ENCODE data around the gene ZC3H12A.

Gene ZC3H12A

DNA sequence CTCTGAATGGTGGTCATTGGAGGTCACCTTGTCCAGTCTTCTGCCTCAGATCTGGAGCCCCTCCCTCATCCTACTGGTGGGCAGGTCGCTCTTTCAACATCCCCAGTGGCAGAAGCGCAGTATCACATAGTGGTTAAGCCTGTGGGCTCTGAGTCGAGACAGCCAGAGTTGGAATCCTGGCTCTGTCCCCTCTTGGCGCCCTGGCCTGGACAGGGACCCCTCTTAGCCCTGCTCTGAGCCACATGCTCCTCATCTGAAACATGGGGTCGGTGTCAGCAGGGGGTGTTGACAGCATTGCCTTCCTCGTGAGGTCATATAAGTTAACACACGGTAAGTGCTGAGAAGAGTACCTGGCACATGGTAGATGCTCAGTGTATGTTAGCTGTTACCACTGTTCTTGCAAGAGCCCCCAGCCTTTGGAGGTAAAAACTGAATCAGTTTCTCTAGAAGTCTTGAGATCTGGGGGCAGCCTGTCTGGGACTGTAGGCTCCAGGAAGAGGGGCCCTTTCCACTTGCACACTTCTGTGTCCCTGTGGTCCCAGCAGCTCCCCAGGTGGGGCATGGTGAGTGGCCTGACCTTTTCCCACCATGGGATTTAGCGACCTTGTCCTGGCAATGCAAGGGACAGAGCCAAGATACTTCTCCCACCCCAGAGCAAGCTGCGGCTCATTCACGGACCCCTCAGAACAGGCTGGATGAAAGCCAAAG lies 6.4 kb downstream of the ZC3H12A start:
- no peak for DNase-seq (ENCODE audit: low read depth)
- TF ChIP-seq, protein P1, sequence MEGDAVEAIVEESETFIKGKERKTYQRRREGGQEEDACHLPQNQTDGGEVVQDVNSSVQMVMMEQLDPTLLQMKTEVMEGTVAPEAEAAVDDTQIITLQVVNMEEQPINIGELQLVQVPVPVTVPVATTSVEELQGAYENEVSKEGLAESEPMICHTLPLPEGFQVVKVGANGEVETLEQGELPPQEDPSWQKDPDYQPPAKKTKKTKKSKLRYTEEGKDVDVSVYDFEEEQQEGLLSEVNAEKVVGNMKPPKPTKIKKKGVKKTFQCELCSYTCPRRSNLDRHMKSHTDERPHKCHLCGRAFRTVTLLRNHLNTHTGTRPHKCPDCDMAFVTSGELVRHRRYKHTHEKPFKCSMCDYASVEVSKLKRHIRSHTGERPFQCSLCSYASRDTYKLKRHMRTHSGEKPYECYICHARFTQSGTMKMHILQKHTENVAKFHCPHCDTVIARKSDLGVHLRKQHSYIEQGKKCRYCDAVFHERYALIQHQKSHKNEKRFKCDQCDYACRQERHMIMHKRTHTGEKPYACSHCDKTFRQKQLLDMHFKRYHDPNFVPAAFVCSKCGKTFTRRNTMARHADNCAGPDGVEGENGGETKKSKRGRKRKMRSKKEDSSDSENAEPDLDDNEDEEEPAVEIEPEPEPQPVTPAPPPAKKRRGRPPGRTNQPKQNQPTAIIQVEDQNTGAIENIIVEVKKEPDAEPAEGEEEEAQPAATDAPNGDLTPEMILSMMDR (conservative IDR thresholded peaks at IDR 0.05; ENCODE audit: control insufficient read depth, insufficient read depth, low read depth, low read length): no peak
- H3K4me3 ChIP-seq (ENCODE audit: control insufficient read depth, low read depth, low read length): no peak overlapping the region

DNA sequence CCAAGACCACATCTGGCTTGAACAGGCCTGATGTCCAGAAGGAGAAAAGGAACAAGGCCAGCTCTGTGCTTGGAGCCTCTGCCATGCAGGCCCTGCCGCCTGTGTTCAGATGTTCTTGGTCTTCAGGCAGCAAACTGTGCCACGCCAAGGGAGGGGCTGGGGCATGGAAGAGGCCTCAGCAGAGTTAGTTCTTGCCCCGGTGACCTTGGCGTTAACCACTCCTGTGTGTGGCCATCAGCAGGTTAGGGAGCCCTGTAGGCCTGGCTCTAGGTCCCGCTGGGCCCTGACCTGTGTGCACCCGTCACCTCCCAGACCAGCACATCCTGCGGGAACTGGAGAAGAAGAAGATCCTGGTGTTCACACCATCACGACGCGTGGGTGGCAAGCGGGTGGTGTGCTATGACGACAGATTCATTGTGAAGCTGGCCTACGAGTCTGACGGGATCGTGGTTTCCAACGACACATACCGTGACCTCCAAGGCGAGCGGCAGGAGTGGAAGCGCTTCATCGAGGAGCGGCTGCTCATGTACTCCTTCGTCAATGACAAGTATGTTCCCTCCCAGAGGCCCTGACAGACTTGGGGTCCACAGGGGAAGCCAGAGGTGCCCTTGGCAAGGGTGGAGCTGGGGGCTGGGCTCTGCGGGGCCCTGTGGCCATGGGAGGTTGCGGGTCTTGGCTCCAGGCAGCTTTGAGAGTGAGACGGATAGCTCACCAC lies 7.1 kb downstream of the ZC3H12A start:
- peak; percentile 42 for DNase-seq (ENCODE audit: low read depth)
- TF ChIP-seq, protein P1 (conservative IDR thresholded peaks at IDR 0.05; ENCODE audit: control insufficient read depth, insufficient read depth, low read depth, low read length): no peak
- H3K4me3 ChIP-seq (ENCODE audit: control insufficient read depth, low read depth, low read length): no peak overlapping the region

DNA sequence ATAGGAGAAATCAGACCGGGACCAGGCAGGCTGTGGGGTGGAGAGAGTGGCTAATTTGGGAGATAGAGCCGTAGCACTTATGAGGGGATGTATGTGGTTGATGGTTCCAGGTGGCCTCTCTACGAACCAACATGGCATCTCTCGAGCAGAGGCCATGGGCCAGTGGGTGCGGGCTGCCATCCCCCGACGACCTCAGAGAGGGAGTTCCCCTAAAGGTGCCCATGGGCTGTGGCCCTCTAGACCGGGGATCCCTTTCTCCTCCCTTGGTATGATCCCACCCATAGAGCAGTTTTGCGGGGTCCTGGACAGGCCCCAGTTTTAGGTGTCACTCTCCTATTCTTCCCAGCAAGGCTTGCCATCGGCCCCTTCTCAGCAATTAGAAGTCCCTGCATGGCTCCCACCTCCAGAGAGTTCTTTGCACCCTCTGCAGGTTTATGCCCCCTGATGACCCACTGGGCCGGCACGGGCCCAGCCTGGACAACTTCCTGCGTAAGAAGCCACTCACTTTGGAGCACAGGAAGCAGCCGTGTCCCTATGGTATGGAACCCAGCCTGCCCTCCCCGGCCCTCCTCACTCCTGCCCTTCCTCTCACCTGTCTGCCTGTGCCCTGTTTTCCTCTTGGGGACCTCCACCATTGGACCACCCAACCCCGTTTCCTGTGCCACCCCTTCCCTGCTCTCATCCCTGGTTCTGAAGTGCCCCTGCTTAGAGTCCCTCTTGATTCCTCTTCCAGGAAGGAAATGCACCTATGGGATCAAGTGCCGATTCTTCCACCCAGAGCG lies 7.8 kb downstream of the ZC3H12A start:
- TF ChIP-seq, protein P1 (conservative IDR thresholded peaks at IDR 0.05; ENCODE audit: control insufficient read depth, insufficient read depth, low read depth, low read length): no peak
- DNase-seq (ENCODE audit: low read depth): no peak
- no peak overlapping the region for H3K4me3 ChIP-seq (ENCODE audit: control insufficient read depth, low read depth, low read length)

DNA sequence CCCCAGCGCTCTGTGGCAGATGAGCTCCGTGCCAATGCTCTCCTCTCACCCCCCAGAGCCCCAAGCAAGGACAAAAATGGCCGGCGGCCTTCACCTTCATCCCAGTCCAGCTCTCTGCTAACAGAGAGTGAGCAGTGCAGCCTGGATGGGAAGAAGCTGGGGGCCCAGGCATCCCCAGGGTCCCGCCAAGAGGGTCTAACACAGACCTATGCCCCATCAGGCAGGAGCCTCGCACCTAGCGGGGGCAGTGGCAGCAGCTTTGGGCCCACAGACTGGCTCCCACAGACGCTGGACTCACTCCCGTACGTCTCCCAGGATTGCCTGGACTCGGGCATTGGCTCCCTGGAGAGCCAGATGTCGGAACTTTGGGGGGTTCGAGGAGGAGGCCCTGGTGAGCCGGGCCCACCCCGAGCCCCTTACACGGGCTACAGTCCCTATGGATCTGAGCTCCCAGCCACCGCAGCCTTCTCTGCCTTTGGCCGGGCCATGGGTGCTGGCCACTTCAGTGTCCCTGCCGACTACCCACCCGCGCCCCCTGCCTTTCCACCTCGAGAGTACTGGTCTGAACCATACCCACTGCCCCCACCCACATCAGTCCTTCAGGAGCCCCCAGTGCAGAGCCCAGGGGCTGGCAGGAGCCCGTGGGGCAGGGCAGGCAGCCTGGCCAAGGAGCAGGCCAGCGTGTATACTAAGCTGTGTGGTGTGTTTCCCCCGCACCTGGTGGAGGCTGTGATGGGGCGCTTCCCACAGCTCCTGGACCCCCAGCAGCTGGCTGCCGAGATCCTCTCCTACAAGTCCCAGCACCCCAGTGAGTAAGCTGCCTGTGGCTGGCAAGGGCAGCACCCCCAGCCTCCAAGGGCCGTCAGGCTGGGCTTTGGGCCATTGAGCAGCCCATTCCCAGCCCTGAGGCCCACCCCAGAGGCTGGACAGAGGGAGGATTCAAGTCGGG lies 8.7 kb downstream of the ZC3H12A start:
- TF ChIP-seq, protein P1 (conservative IDR thresholded peaks at IDR 0.05; ENCODE audit: control insufficient read depth, insufficient read depth, low read depth, low read length): no peak
- DNase-seq (ENCODE audit: low read depth): no peak
- H3K4me3 ChIP-seq (ENCODE audit: control insufficient read depth, low read depth, low read length): no peak overlapping the region

DNA sequence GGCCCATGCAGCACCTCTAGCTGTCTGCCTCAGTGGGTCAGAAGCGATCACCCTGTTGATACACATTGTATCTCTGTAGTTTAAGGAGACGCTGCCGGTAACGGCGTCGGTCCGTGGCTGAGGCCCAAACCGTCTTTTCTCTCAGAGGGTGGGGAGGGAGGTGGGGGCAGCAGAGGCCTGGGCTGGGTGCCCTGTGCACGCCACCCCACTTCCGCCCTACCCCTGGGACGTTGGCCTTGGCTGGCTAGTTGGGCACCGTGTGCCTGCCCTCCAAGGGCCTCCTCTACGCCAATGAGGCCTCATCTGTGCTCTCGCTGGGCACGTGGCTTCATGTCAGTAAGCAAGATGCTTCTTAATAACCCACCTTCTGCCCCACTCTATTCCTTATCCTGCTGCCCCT lies 9.4 kb downstream of the ZC3H12A start:
- no peak for DNase-seq (ENCODE audit: low read depth)
- TF ChIP-seq, protein P1 (conservative IDR thresholded peaks at IDR 0.05; ENCODE audit: control insufficient read depth, insufficient read depth, low read depth, low read length): no peak
- no peak overlapping the region for H3K4me3 ChIP-seq (ENCODE audit: control insufficient read depth, low read depth, low read length)

Measured in fibroblast of mammary gland (primary cell).